Lower leg skin (tissue), 4 donors: ENCODE data around the gene SNAI3. TPM values are rescaled to one million over a fixed set of nuclear protein-coding genes. Genes with fewer than 3 reads are reported as not detected.

Experiments used
- DNase-seq, 2 donors: peaks; one replicate each; pipeline ENCODE4 v3.0.0-alpha.2; 2019; ENCODE audit warnings: low spot score in 2 of 2
- H3K4me3 ChIP-seq: fragments of 200-600 bp; sonication (generic); 2 replicates; pipeline ENCODE4 v1.5.1; 2017; ENCODE audit warnings: mild to moderate bottlenecking, low read depth; ENCODE audit not compliant: poor library complexity, severe bottlenecking
- CTCF ChIP-seq, 3 donors: fragments of 450-650 bp; IDR thresholded peaks; one replicate each; pipeline ENCODE4 v1.5.1; 2016; ENCODE audit warnings: antibody characterized with exemption in 3 of 3, mild to moderate bottlenecking in 3 of 3, moderate library complexity in 2 of 3
- POLR2A ChIP-seq, 2 donors: fragments of 450-650 bp; IDR thresholded peaks; one replicate each; pipeline ENCODE4 v1.6.1; 2016 to 2017; ENCODE audit warnings: antibody characterized with exemption in 2 of 2, mild to moderate bottlenecking in 1 of 2, moderate library complexity in 1 of 2
- WGBS, 2 donors: methylation state at CpG; one replicate each; pipeline ENCODE4 v1.1.5; 2018; 5-methylcytosine and 5-hydroxymethylcytosine counted together
- intact Hi-C: fragments of 100-400 bp; cut with DNase I; formaldehyde crosslinking; loops from one replicate; pipeline ENCODE4 v1.15.0; 2023; ENCODE audit warnings: low total_unique reads
- total RNA-seq, 4 donors: library from RNA; depleted of rRNA; stranded (reverse); fragments of >200 nt; gene quantifications; one replicate each; pipeline ENCODE4 v1.1.0, GENCODE V29; 2016

SNAI3 gene
- total RNA-seq, 4 donors from 2014 or later, result 0.17 to 0.81 (median 0.29) TPM

DNA sequence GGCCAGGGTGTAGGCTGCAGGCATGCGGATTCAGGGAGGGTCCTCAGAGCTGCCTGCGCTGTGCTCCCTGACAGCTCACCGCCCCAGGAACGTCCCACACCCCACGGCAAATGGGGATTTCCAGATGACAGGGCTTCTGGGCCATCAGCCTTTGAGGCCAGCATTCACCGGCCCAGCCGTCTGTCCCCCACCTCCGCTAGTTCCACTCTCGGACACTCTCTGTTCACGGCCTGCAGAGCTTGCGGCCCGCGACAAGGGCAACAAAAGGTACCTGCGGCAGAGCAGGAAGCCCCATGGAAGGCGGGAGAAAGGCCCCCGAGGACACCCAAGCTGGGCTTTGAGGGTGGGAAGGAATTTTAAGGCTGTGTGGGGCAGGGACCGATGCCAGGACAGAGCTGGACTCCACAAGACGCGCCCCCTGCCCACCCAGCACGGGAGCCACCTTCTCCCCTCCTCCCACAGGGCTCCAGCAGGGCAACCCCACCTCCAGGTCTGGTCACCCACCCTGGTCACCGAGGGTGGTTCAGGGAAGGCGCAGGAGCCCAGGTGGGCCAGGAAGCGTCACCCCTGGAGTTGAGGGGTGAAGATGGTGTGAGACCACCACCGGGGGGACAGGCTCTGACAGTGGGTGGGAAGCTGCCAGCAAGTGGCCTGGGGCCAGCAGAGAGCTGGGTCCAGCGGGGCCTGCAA lies 29.9 kb downstream of the SNAI3 start:
- H3K4me3 ChIP-seq, result no peak overlapping the region
- DNase-seq, result no peak
- TF ChIP-seq POLR2A (IDR thresholded peaks at IDR 0.05) (no peak), CTCF (IDR thresholded peaks at IDR 0.05) (no peak)
- WGBS, 2 donors, result 83 to 84% methylated on average over 25 of the region's 25 CpGs
- intact Hi-C loops, result no loop called here

DNA sequence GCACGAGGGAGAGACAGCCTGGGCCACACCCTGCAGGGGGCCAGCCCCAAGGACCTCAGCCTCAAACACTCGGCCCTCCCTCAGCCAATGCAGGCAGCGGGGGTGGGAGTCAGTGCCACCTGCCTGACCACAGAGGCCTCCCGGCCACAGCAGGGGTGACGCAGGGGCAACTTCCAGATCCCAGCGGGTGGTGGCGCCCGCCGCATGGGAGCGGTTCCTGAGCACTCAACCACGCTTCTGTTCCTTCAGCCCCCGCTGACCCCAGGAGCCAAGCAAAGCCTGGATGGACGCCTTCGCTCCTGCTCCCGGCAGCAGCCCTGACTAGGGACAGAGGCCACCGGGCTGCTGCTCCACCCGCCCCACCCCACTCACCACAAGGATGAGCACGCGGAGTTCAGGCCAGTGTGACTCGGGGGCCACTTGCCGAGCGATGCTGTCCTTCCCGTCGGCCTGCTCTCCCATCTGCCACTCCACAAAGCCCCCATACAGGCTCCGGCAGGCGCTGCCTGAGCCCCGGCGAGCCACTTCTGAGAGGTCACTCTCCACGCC lies 30.5 kb downstream of the SNAI3 start:
- DNase-seq, result no peak
- 92 to 95% methylated on average over 28 to 29 of the region's 29 CpGs for WGBS, 2 donors
- intact Hi-C loops, result no loop called here
- H3K4me3 ChIP-seq, result no peak overlapping the region
- no peak for TF ChIP-seq CTCF (IDR thresholded peaks at IDR 0.05)
- TF ChIP-seq POLR2A (IDR thresholded peaks at IDR 0.05), result no peak

GRCh38 chr16:88655053-88655732 lies 31.1 kb downstream of the SNAI3 start:
- intact Hi-C loops, result no loop called here
- no peak overlapping the region for H3K4me3 ChIP-seq
- DNase-seq, result no peak
- 93 to 94% methylated on average over 45 to 50 of the region's 50 CpGs for WGBS, 2 donors
- TF ChIP-seq POLR2A (IDR thresholded peaks at IDR 0.05), result no peak
- TF ChIP-seq CTCF (IDR thresholded peaks at IDR 0.05), result no peak

DNA sequence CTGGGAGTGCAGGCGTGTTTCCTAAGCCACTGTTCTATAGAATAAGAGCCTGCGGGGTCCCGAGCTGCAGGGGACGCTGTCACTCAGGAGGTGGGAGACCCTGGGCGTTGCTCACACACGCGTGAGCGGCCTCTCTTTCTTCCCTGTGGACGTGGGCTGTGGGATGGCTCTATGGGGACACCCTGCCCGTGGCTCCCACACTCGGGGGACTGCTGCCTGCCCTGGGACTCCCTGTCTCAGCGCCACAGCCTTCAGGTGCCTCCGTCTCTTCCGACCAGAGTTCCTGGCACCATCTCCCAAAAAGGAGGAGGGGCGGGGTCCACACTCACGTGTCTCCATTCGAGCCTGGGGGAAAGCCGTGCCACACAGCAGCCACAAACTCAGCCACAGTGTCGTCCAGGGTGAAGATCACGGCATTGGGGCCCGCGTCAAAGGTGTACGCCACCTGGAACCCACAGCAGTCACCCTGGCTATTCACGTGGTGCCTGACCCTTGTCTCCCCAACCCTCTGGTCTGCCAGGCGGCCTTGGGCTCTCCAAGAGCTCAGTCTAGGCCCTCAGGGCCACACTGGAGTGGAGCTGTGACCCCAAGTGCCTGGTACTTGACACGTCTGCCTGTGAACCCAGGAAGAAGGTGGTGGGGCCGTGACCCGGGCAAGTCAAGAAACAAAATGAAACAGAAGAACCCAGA lies 31.8 kb downstream of the SNAI3 start:
- no peak overlapping the region for H3K4me3 ChIP-seq
- no peak for TF ChIP-seq POLR2A (IDR thresholded peaks at IDR 0.05)
- TF ChIP-seq CTCF (IDR thresholded peaks at IDR 0.05), result no peak
- 89% methylated on average over 23 to 28 of the region's 28 CpGs for WGBS, 2 donors
- DNase-seq, result no peak
- intact Hi-C loops, result no loop called here

- DNase-seq, result no peak
- TF ChIP-seq CTCF (IDR thresholded peaks at IDR 0.05), result no peak
- TF ChIP-seq POLR2A (IDR thresholded peaks at IDR 0.05), result no peak
- no peak overlapping the region for H3K4me3 ChIP-seq
- whole genome bisulfite sequencing, 2 donors, result 72 to 76% methylated on average over 32 of the region's 32 CpGs
- intact Hi-C loops, result no loop called here
Observed at GRCh38 chr16:88653596-88654362, 32.5 kb downstream of the SNAI3 start.
